Astrocyte (in vitro differentiated cells and primary cell): ENCODE measurements around the gene C18orf63.

ENCODE experiments used
- EZH2 ChIP-seq: IDR thresholded peaks from 2 replicates; pipeline ENCODE4 v1.6.1; 2012; ENCODE audit warnings: mild to moderate bottlenecking, low read length, inconsistent platforms; ENCODE audit not compliant: insufficient read depth
- TF ChIP-seq, protein P1 (sequence below): IDR thresholded peaks from 2 replicates; pipeline ENCODE4 v1.5.1; 2011; ENCODE audit warnings: low read depth, mild to moderate bottlenecking, inconsistent platforms, low read length, moderate library complexity; ENCODE audit not compliant: insufficient read depth

DNA sequence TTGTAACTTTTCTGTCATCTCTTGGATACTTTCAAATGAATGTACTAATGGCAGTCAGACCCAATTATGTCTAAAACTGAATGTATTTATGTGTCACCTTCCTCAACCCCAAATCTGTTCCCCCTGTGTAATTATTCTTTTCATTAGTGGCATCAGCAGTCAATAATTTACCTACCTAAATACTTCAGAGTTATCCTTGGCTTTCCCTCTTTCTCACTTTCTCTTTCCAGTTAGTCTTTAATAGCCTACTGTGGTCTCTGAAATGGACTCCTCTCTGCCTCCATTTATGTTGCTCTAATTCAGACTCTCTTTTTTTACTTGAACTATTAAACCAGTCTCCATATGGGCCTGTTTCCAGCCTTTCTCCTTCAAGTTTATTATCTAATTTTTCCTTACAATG, 21.0 kb downstream of the C18orf63 start:
- TF ChIP-seq, protein P1, sequence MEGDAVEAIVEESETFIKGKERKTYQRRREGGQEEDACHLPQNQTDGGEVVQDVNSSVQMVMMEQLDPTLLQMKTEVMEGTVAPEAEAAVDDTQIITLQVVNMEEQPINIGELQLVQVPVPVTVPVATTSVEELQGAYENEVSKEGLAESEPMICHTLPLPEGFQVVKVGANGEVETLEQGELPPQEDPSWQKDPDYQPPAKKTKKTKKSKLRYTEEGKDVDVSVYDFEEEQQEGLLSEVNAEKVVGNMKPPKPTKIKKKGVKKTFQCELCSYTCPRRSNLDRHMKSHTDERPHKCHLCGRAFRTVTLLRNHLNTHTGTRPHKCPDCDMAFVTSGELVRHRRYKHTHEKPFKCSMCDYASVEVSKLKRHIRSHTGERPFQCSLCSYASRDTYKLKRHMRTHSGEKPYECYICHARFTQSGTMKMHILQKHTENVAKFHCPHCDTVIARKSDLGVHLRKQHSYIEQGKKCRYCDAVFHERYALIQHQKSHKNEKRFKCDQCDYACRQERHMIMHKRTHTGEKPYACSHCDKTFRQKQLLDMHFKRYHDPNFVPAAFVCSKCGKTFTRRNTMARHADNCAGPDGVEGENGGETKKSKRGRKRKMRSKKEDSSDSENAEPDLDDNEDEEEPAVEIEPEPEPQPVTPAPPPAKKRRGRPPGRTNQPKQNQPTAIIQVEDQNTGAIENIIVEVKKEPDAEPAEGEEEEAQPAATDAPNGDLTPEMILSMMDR: no peak
- no peak for TF ChIP-seq EZH2
